Measurements from ENCODE around the gene ERV3-1.

DNA sequence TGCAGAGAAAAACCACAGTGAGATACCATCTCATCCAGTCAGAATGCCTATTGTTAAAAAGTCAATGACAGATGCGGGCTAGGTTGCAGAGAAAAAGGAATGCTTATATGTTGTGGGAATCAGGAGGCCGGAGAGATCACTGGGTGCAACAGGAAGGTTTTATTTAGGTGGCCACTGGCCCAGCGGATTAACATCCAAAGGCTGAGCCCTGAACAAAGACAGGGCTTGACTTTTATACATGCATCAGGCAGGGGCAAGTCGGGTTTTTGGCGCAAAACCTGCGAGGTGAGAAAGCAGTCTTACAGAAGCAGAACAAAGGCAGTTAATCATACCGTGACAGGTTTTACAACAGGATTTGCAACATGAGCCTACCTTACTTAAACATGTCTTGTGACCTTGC is 16.3 kb downstream of the ERV3-1 start:
- no peak for TF ChIP-seq POLR2A (IDR thresholded peaks at IDR 0.05)
- TF ChIP-seq, protein P1, sequence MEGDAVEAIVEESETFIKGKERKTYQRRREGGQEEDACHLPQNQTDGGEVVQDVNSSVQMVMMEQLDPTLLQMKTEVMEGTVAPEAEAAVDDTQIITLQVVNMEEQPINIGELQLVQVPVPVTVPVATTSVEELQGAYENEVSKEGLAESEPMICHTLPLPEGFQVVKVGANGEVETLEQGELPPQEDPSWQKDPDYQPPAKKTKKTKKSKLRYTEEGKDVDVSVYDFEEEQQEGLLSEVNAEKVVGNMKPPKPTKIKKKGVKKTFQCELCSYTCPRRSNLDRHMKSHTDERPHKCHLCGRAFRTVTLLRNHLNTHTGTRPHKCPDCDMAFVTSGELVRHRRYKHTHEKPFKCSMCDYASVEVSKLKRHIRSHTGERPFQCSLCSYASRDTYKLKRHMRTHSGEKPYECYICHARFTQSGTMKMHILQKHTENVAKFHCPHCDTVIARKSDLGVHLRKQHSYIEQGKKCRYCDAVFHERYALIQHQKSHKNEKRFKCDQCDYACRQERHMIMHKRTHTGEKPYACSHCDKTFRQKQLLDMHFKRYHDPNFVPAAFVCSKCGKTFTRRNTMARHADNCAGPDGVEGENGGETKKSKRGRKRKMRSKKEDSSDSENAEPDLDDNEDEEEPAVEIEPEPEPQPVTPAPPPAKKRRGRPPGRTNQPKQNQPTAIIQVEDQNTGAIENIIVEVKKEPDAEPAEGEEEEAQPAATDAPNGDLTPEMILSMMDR (IDR thresholded peaks at IDR 0.05), result no peak
